Measurements from ENCODE around the gene CDH5. TPM values are rescaled to one million over a fixed set of nuclear protein-coding genes. Genes with fewer than 3 reads are reported as not detected.

Gene CDH5
- total RNA-seq, 4 donors from 2014 or later = 56.0 to 90.0 (median 67.2) TPM

- 90 to 96% methylated on average over 1 of the region's 1 CpG for WGBS, 2 donors
- intact Hi-C loops (cut with DNase I) = no loop called here
- no peak for TF ChIP-seq POLR2A (IDR thresholded peaks at IDR 0.05)
- TF ChIP-seq CTCF (IDR thresholded peaks at IDR 0.05) = no peak
These were observed 56.7 kb downstream of the CDH5 start for GRCh38 chr16:66423177-66423576.

GRCh38 chr16:66425651-66426050 lies 59.2 kb downstream of the CDH5 start:
- Histone ChIP-seq H3K36me3 (no peaks in the 10 kb centered on the region), H3K27me3 (no peaks in the 10 kb centered on the region), H3K4me3 (replicated peaks in 1 of 3) (no peak overlapping the region), H3K4me1 (peaks cover 11 to 21% of the 10 kb centered on the region in 2 donors), H3K27ac (no peak overlapping the region), H3K9me3 (no peaks in the 10 kb centered on the region)
- DNase-seq = no peak
- WGBS, 2 donors = 35 to 41% methylated on average over 7 to 8 of the region's 8 CpGs
- intact Hi-C loops (cut with DNase I) = no loop called here
- TF ChIP-seq POLR2A (IDR thresholded peaks at IDR 0.05) (no peak), CTCF (IDR thresholded peaks at IDR 0.05) (no peak)

More at GRCh38 chr16:66423177-66423576, 56.7 kb downstream of the CDH5 start:
- Histone ChIP-seq H3K27ac (no peak overlapping the region), H3K36me3 (no peaks in the 10 kb centered on the region), H3K9me3 (no peaks in the 10 kb centered on the region), H3K27me3 (no peaks in the 10 kb centered on the region), H3K4me3 (replicated peaks in 1 of 3) (no peak overlapping the region), H3K4me1 (peaks cover 11 to 17% of the 10 kb centered on the region in 2 donors)
- no peak for DNase-seq

GRCh38 chr16:66426112-66427035 lies 59.9 kb downstream of the CDH5 start:
- Histone ChIP-seq H3K9me3 (no peaks in the 10 kb centered on the region), H3K36me3 (no peaks in the 10 kb centered on the region), H3K27ac (no peak overlapping the region), H3K4me3 (replicated peaks in 1 of 3) (peak overlapping the region in 1 of 3 donors; percentile 24), H3K27me3 (no peaks in the 10 kb centered on the region), H3K4me1 (peaks cover 11 to 21% of the 10 kb centered on the region in 2 donors)
- DNase-seq = no peak
- TF ChIP-seq POLR2A (IDR thresholded peaks at IDR 0.05) = no peak
- no peak for TF ChIP-seq CTCF (IDR thresholded peaks at IDR 0.05)
- 13 to 22% methylated on average over 32 to 33 of the region's 56 CpGs for WGBS, 2 donors
- intact Hi-C loops (cut with DNase I) = no loop called here

GRCh38 chr16:66427036-66427860 lies 60.8 kb downstream of the CDH5 start, which contains the start of gene BEAN1:
Gene BEAN1, plus strand, starts transcription at chr16:66427295. Its CDS starts 10,382 bp downstream, at chr16:66437677.
- no peaks in the 10 kb centered on the region for H3K9me3 ChIP-seq
- WGBS, 2 donors = 2% methylated on average over 7 of the region's 118 CpGs; no CpG with 5 or more reads in 1 of the 2 donors
- H3K27me3 ChIP-seq = no peaks in the 10 kb centered on the region
- intact Hi-C loops (cut with DNase I) = no loop called here
- no peak within 1 kb of the TSS for H3K27ac ChIP-seq
- no peaks in the 10 kb centered on the region for H3K36me3 ChIP-seq
- peak; percentile 42 to 49 for DNase-seq
- H3K4me1 ChIP-seq = peaks cover 11 to 21% of the 10 kb centered on the region in 2 donors
- TF ChIP-seq POLR2A (IDR thresholded peaks at IDR 0.05) (no peak), CTCF (IDR thresholded peaks at IDR 0.05) (no peak)
- peak within 1 kb of the TSS in 1 of 3 donors; percentile 59 for H3K4me3 ChIP-seq (replicated peaks in 1 of 3)
